T47D (cell line): ENCODE measurements around the gene DNAL4.
A peak's percentile ranks its signal among the peaks of the same experiment; 100 is the strongest.

Experiments used
- DNase-seq, 2 experiments: peaks; one replicate each; pipeline versions ENCODE4 v3.0.0 to v3.0.0-alpha.2; 2011 to 2012; ENCODE audit warnings: low read depth in 1 of 2, low spot score in 1 of 2
- JUND ChIP-seq: IDR thresholded peaks from 2 replicates; pipeline ENCODE4 v1.6.1; 2012; ENCODE audit warnings: low read depth
- in situ Hi-C: cut with HindIII; loops from 2 replicates; pipeline ENCODE4 v1.10.0; 2016; ENCODE audit warnings: low sequenced_read_pairs, low pct_unique_long_range_greater_than_20kb

DNAL4 gene

GRCh38 chr22:38832005-38832978, 38.3 kb upstream of the DNAL4 start:
- no peak for DNase-seq
- TF ChIP-seq JUND, result no peak
- in situ Hi-C loops, result no loop called here

- in situ Hi-C loops, result no loop called here
- no peak for DNase-seq
- no peak for TF ChIP-seq JUND
These were observed 37.4 kb upstream of the DNAL4 start for GRCh38 chr22:38831166-38831945.

DNA sequence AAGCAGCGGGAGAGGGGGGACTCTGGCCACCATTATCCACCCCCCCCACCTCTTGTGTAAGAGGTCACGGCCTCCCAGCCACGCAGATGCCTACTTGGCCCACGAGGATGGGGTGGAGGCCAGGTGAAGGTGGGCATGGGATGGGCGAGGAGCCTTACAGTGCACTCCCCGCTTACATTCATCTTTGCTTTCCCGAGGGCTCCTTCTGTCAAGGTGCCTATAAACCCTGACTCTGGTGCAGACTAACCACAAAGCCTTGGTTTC, 36.8 kb upstream of the DNAL4 start:
- no peak for TF ChIP-seq JUND
- DNase-seq, result no peak
- in situ Hi-C loops, result no loop called here

DNA sequence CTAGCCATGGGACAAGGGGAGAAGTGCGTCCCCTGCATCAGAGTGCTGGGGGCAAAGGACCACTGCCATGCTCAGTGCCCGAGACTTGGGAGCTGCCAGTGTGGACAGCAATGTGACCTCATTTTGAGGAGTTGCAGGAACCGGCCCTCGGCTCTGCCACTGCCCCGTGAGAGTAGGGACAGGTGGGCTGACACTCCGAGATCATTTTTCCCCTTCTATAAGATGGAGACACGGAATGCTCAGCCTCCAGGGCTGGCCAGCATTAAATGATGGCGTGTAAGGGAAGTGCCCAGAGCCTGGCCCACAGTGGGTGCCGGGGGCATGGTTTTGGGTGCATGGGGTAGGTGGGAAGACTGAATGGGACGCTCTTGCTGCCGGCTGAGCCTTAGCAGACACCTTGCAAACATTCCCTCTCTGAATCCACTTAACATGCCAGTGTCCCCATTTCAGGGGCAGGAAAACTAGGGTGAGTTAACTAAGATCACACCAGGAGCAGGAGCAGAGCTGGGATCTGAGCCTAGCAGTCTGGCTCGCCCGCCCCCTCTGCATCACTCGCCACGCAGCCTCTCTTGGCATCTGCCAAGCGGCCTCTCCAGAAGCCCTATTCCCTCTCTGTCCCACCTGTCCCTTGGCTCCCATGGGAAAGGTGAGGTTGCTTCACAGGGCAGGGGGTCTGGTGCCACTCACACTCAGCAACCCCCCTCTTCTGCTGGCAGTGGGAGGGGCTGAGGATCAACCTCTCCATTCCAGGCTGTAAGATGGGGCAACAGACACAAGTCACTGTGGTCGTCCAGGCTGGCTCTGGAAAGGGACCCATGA, 36.3 kb upstream of the DNAL4 start:
- DNase-seq, result no peak
- in situ Hi-C loops, result no loop called here
- TF ChIP-seq JUND, result no peak

DNA sequence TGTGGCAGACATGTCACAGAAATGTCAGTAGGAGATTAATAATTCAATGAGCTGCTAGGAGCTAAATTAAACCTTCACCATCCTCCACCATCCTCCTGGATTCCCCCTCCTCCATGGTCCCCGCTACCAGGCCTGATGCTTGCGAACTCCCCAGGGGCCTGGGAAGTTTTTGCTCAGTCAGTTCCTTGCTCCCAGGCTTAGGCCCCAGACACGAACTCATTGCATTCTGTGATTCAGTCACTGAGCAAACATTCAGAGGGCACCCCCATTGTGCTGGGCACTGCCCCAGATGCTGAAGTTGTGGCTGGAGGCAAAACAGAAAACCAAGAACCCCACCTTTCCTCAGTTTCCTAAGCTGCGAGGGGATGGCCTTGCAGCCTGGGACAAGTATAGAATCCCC, 35.5 kb upstream of the DNAL4 start:
- TF ChIP-seq JUND, result no peak
- no peak for DNase-seq
- in situ Hi-C loops, result no loop called here

DNA sequence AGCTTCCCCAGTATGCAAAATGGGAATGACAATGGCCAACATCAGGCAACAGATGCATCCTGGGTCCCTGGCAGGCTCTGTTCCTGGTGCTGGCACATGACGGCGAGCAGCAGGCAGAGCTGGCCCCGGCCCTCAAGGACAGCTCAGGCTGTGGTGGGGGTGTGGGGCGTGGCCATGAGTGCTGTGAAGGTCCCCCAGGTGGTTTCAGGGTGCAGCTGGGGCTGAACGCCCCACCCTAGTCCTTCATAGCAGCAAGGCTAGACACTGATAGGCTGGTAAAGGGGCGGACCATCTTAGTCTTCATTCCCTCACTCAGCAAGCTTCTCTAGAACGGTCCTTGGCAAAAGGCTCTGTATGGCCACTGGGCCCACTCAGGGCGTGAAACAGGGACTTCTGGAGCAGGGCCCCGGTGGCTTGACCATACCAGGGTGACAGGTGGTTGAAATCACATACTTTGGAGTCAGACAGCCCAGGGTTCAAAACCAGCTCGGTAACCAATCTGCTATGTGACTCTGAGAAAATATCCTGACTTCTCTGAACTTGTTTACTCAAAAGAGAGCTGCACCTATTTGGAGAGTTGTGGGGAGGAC, 34.8 kb upstream of the DNAL4 start:
- no peak for DNase-seq
- in situ Hi-C loops, result no loop called here
- TF ChIP-seq JUND, result no peak

GRCh38 chr22:38828191-38828590, 34.2 kb upstream of the DNAL4 start:
- no peak for TF ChIP-seq JUND
- DNase-seq, result no peak
- in situ Hi-C loops, result no loop called here

DNA sequence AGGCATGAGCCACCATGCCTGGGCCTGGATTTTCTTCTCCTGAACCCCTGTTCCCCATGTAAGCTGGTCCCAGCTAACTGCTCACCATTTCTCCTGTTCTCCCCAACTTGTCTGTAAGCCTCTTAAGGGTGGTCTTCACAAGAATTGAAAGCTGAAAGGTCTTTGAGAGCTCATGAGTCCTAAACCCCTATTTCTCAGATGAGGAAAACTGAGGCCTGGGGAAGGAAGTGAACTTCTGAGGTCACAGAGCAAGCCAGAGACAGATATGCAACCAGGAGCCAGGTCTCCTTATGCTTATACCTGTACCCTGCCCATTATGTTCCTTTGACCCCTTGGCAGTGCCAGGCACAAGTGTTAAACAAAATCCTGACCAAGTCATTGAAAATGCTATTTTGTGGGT, 33.6 kb upstream of the DNAL4 start:
- in situ Hi-C loops, result no loop called here
- no peak for TF ChIP-seq JUND
- DNase-seq, result no peak

- DNase-seq, result no peak
- no peak for TF ChIP-seq JUND
- in situ Hi-C loops, result no loop called here
These were observed 32.9 kb upstream of the DNAL4 start for GRCh38 chr22:38826801-38827200.

DNA sequence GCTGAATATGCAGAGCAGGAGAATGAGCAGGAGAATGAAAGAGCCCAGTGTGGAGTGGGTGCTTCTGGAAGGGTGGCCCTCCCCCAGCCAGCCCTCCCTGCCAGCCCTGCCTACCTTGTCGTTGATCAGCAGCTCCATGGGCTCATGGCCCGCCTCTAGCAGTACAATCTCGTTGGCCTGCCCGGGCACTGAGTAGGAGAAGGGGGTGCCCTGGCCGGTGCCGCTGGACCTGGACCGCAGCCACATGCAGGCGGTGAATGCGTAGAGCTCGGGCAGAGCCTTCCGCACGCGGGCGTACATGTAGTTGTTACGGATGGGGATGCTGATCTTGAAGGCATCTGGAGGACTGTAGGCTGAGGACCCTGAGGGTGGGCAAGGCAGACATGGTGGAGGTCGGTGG, 32.4 kb upstream of the DNAL4 start:
- DNase-seq, result no peak
- in situ Hi-C loops, result no loop called here
- TF ChIP-seq JUND, result no peak

DNA sequence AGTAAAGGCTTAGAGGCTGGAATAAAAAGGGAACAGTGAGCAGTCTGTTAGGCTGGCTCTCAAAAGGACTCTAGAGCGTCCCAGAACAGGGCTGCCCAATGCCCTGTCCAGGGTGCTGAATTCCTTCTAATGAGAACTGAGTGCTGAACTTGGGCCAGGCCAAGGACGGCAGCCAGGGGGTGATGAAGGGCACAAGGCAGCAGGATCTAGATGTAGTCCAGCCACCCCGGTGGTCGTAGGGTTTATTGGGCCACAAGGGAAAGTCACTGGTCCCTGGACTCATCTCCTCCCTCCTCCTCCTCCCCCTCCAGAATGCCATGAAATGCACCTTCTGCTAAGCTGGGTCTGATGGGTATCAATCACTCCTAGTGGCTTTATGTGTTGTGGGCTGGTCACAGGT, 30.6 kb upstream of the DNAL4 start:
- in situ Hi-C loops, result no loop called here
- DNase-seq, result peak; percentile 50 to 84
- TF ChIP-seq JUND, result no peak

DNA sequence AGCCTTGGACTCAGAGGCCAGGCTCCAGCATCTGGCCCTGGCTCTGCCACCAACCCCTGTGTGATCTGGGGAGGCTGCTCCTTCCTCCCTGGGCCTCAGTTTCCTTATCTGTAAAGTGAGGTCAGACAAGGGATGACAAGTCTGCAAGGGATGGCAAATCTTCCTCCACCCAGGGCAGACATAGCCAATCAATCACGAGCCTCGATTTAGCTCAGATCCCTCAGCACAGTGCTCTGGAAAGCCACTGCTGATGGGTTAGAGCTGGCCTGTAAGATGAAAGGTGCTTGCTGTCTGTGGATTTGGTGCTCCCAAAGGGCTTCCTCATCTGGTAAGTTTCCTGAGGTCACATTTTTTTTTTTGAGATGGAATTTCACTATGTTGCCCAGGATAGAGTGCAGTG, 29.7 kb upstream of the DNAL4 start:
- in situ Hi-C loops, result no loop called here
- no peak for TF ChIP-seq JUND

More for the DNA sequence above, 29.7 kb upstream of the DNAL4 start:
- DNase-seq, result no peak
